ENCODE results near the gene DYNLRB1.

DNA sequence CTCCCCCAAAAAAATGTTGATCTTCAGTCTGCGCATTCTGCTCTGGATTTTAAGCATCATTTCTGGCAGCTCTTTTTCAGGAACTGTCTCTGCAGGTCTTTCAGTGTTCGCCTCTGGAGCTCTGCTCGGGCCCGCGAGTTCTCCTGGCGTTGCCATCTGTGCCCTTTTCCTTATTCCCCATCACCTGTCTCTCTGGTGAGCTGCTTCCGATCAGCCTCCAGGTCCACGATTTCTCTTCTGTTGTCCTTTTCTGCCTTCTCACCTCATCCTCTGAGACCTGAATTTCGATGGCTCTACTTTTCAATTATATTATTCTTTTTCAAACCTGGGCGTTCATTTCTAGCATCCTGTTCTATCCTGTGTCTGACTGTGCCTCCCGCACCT lies 41.7 kb downstream of the DYNLRB1 start:
- TF ChIP-seq SP1 (IDR thresholded peaks at IDR 0.05; ENCODE audit: low read depth, low read length) (no peak), SUZ12 (IDR thresholded peaks at IDR 0.05; ENCODE audit: unreplicated experiment) (no peak), POLR2A (IDR thresholded peaks at IDR 0.05; ENCODE audit: low read depth, low read length) (no peak), EZH2 (IDR thresholded peaks at IDR 0.05; ENCODE audit: borderline replicate concordance, control insufficient read depth, low read depth, low read length) (no peak)
- TF ChIP-seq, protein P1, sequence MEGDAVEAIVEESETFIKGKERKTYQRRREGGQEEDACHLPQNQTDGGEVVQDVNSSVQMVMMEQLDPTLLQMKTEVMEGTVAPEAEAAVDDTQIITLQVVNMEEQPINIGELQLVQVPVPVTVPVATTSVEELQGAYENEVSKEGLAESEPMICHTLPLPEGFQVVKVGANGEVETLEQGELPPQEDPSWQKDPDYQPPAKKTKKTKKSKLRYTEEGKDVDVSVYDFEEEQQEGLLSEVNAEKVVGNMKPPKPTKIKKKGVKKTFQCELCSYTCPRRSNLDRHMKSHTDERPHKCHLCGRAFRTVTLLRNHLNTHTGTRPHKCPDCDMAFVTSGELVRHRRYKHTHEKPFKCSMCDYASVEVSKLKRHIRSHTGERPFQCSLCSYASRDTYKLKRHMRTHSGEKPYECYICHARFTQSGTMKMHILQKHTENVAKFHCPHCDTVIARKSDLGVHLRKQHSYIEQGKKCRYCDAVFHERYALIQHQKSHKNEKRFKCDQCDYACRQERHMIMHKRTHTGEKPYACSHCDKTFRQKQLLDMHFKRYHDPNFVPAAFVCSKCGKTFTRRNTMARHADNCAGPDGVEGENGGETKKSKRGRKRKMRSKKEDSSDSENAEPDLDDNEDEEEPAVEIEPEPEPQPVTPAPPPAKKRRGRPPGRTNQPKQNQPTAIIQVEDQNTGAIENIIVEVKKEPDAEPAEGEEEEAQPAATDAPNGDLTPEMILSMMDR (IDR thresholded peaks at IDR 0.05 in 2 of 3, conservative IDR thresholded peaks at IDR 0.05 in 1 of 3; ENCODE audit: control insufficient read depth in 2 of 3, extremely low read depth in 1 of 3, insufficient read depth in 1 of 3, low read depth in 3 of 3, low read length in 3 of 3) = no peak
